Aorta (tissue), 5 donors: ENCODE results near the gene XRCC6. TPM values are rescaled to one million over a fixed set of nuclear protein-coding genes. Genes with fewer than 3 reads are reported as not detected.
"Not testable (repeated sequence)": the region's sequence is repeated elsewhere in the genome, so short reads cannot be mapped to it uniquely, and the experiment has no call there.

Experiments used
- ATAC-seq: fragments of 200-7000 bp; cut with Tn5 transposase; one replicate; pipeline ENCODE4 v1.9.1; 2022; ENCODE audit warnings: moderate library complexity; ENCODE audit not compliant: low FRiP score
- DNase-seq, 2 donors: peaks; one replicate each; pipeline ENCODE4 v3.0.0-alpha.2; 2020
- H3K27ac ChIP-seq, 2 donors: one replicate each; pipeline ENCODE4 v1.5.1; 2013; ENCODE audit warnings: low read length in 2 of 2, mild to moderate bottlenecking in 2 of 2, moderate library complexity in 2 of 2, control low read depth in 1 of 2, inconsistent platforms in 1 of 2, low read depth in 1 of 2
- H3K27me3 ChIP-seq, 2 donors: one replicate each; pipeline ENCODE4 v1.6.1; 2013; ENCODE audit warnings: control low read depth in 1 of 2, low read length in 1 of 2, mild to moderate bottlenecking in 1 of 2, moderate library complexity in 1 of 2; ENCODE audit not compliant: insufficient read depth in 2 of 2, control insufficient read depth in 1 of 2
- H3K36me3 ChIP-seq, 2 donors: one replicate each; pipeline ENCODE4 v1.6.1; 2013; ENCODE audit warnings: control low read depth in 1 of 2, low read length in 1 of 2, mild to moderate bottlenecking in 1 of 2; ENCODE audit not compliant: insufficient read depth in 2 of 2, control insufficient read depth in 1 of 2
- H3K4me1 ChIP-seq, 2 donors: one replicate each; pipeline ENCODE4 v1.6.1; 2013; ENCODE audit warnings: low read length in 2 of 2, control low read depth in 1 of 2, mild to moderate bottlenecking in 1 of 2, moderate library complexity in 1 of 2; ENCODE audit not compliant: insufficient read depth in 2 of 2, control insufficient read depth in 1 of 2
- H3K4me3 ChIP-seq, 2 donors: one replicate each; pipeline ENCODE4 v1.5.1; 2013; ENCODE audit warnings: low read length in 2 of 2, control low read depth in 1 of 2, mild to moderate bottlenecking in 1 of 2
- H3K9me3 ChIP-seq: one replicate; pipeline ENCODE4 v1.6.1; 2013; ENCODE audit warnings: mild to moderate bottlenecking, low read length; ENCODE audit not compliant: control insufficient read depth
- WGBS, 2 donors: extraction: QIAGEN DNeasy Blood & Tissue Kit; methylation state at CpG; one replicate each; pipeline ENCODE4 v1.1.7; 2013; 5-methylcytosine and 5-hydroxymethylcytosine counted together
- intact Hi-C, 2 donors: fragments of 100-400 bp; cut with DNase I; formaldehyde crosslinking; loops; one replicate each; pipeline versions ENCODE4 v1.14.2 to v1.15.0; 2022
- long read RNA-seq, 2 donors: library from polyadenylated mRNA; unstranded; transcript quantifications; one replicate each; pipeline ENCODE4 v2.0.0, GENCODE V29; 2020 to 2021
- polyA plus RNA-seq, 2 donors: library from polyadenylated mRNA; stranded (reverse); fragments of 200-250 nt; gene quantifications; one replicate each; pipeline ENCODE4 v1.2.3, GENCODE V29; 2013
- total RNA-seq, 2 donors: library from RNA; stranded (reverse); fragmentation: NEBNext Ultra II Directional; extraction: Animal tissue kit (Norgen Biotek cat#: 25700); gene quantifications; one replicate each; pipeline ENCODE4 v1.2.1, GENCODE V29; 2021
- donor health status: healthy with polysubstance abuse.
- donor health status: Bipolar disorder and iron deficiency.
- donor health status: DM: no; HTN: no; CAD: no.
- donor health status: DM: no; HTN: no; CAD: no.
- donor health status: DM: yes; HTN: yes; CAD: no.

Gene XRCC6
- total RNA-seq, result 100 to 1,000 TPM; 131 to 132 TPM
- 100 to 1,000 TPM in 1 of 2 donors, 10 to 100 TPM in 1; 93.7 to 124 TPM for polyA plus RNA-seq
- long read RNA-seq, donor 1, transcript XRCC6-201 (12 exons, 2,709 nt), result minor isoform, 76 of 1,363 reads
- long read RNA-seq, donor 1, transcript XRCC6-206 (12 exons, 2,148 nt), result minor isoform, 15 of 1,363 reads
- long read RNA-seq, donor 1, transcript XRCC6-202 (13 exons, 2,296 nt), result major isoform, 1,149 of 1,363 reads
- long read RNA-seq, donor 1, partial matches to known transcripts, result 49 of 1,363 reads
- long read RNA-seq, donor 1, other reads (novel, unspliced or antisense), result 70 of 1,363 reads
- long read RNA-seq, donor 2, transcript XRCC6-202 (13 exons, 2,296 nt), result major isoform, 126 of 153 reads
- long read RNA-seq, donor 2, partial matches to known transcripts, result 11 of 153 reads
- long read RNA-seq, donor 2, other reads (novel, unspliced or antisense), result 8 of 153 reads

- DNase-seq (peak; percentile 100), ATAC-seq (peak; percentile 100)
- intact Hi-C loops, result no loop called here
- Histone ChIP-seq H3K27me3 (no peaks in the 10 kb centered on the region), H3K36me3 (no peaks in the 10 kb centered on the region), H3K27ac (peak within 1 kb of the TSS; percentile 15 to 90), H3K4me1 (peaks cover 0 to 1% of the 10 kb centered on the region in 2 donors), H3K4me3 (peak within 1 kb of the TSS; percentile 68 to 78), H3K9me3 (no peaks in the 10 kb centered on the region)
- 0% methylated on average over 66 to 70 of the region's 70 CpGs for WGBS, 2 donors
Observed at GRCh38 chr22:41621099-41621910, at the start of gene XRCC6. Gene XRCC6, plus strand, starts transcription at chr22:41621295. Its CDS starts 710 bp downstream, at chr22:41622005.

- Histone ChIP-seq H3K27me3 (no peaks in the 10 kb centered on the region), H3K27ac (no peak overlapping the region), H3K4me1 (no peaks in the 10 kb centered on the region), H3K9me3 (no peaks in the 10 kb centered on the region), H3K4me3 (no peak overlapping the region), H3K36me3 (no peaks in the 10 kb centered on the region)
- 91 to 96% methylated on average over 9 to 14 of the region's 14 CpGs for WGBS, 2 donors
- ATAC-seq (no peak), DNase-seq (no peak)
- intact Hi-C loops, result no loop called here
Observed at GRCh38 chr22:41571786-41572185, 49.3 kb upstream of the XRCC6 start.

GRCh38 chr22:41572305-41572704, 48.8 kb upstream of the XRCC6 start:
- H3K4me1 ChIP-seq, ATAC-seq, H3K27me3 ChIP-seq, H3K36me3 ChIP-seq, DNase-seq, intact Hi-C loops, H3K4me3 ChIP-seq, H3K9me3 ChIP-seq, H3K27ac ChIP-seq: not testable (repeated sequence)
- 94 to 97% methylated on average over 3 of the region's 3 CpGs for WGBS, 2 donors

- intact Hi-C loops, result no loop called here
- ATAC-seq, result no peak
Observed at GRCh38 chr22:41573677-41574076, 47.4 kb upstream of the XRCC6 start.

GRCh38 chr22:41574847-41575381, 46.2 kb upstream of the XRCC6 start:
- no peaks in the 10 kb centered on the region for H3K36me3 ChIP-seq
- 44 to 46% methylated on average over 23 to 26 of the region's 26 CpGs for WGBS, 2 donors
- intact Hi-C loops, result no loop called here

More at GRCh38 chr22:41573677-41574076, 47.4 kb upstream of the XRCC6 start:
- Histone ChIP-seq H3K27me3 (no peaks in the 10 kb centered on the region), H3K4me1 (no peaks in the 10 kb centered on the region), H3K4me3 (no peak overlapping the region), H3K9me3 (no peaks in the 10 kb centered on the region), H3K27ac (no peak overlapping the region), H3K36me3 (no peaks in the 10 kb centered on the region)
- WGBS, 2 donors, result 81 to 87% methylated on average over 11 of the region's 11 CpGs
- DNase-seq, result no peak

GRCh38 chr22:41575533-41575932, 45.6 kb upstream of the XRCC6 start:
- ATAC-seq (no peak), DNase-seq (no peak)
- intact Hi-C loops, result no loop called here
- H3K4me3 ChIP-seq, result no peak overlapping the region
- H3K9me3 ChIP-seq, result no peaks in the 10 kb centered on the region
- WGBS, 2 donors, result 81 to 82% methylated on average over 15 of the region's 15 CpGs
- H3K27me3 ChIP-seq, result no peaks in the 10 kb centered on the region
- no peaks in the 10 kb centered on the region for H3K4me1 ChIP-seq
- H3K36me3 ChIP-seq, result no peaks in the 10 kb centered on the region
- H3K27ac ChIP-seq, result peak overlapping the region in 1 of 2 donors; percentile 4

More at GRCh38 chr22:41574847-41575381, 46.2 kb upstream of the XRCC6 start:
- H3K9me3 ChIP-seq, result no peaks in the 10 kb centered on the region
- no peaks in the 10 kb centered on the region for H3K4me1 ChIP-seq
- H3K27ac ChIP-seq, result peak overlapping the region in 1 of 2 donors; percentile 4
- ATAC-seq, result peak; percentile 62
- H3K27me3 ChIP-seq, result no peaks in the 10 kb centered on the region
- no peak overlapping the region for H3K4me3 ChIP-seq
- peak; percentile 81 to 90 for DNase-seq

GRCh38 chr22:41576877-41577276, 44.2 kb upstream of the XRCC6 start:
- Histone ChIP-seq H3K27me3 (no peaks in the 10 kb centered on the region), H3K27ac (no peak overlapping the region), H3K4me1 (no peaks in the 10 kb centered on the region), H3K36me3 (no peaks in the 10 kb centered on the region), H3K9me3 (no peaks in the 10 kb centered on the region), H3K4me3 (no peak overlapping the region)
- ATAC-seq (peak; percentile 46), DNase-seq (peak; percentile 64 to 85)
- 27 to 33% methylated on average over 9 of the region's 9 CpGs for WGBS, 2 donors
- intact Hi-C loops, result no loop called here

- Histone ChIP-seq H3K4me3 (no peak overlapping the region), H3K36me3 (no peaks in the 10 kb centered on the region), H3K27me3 (no peaks in the 10 kb centered on the region), H3K4me1 (no peaks in the 10 kb centered on the region), H3K27ac (no peak overlapping the region), H3K9me3 (no peaks in the 10 kb centered on the region)
- no peak for ATAC-seq
- DNase-seq, result no peak
- 70 to 71% methylated on average over 8 of the region's 8 CpGs for WGBS, 2 donors
- intact Hi-C loops, result no loop called here
Observed at GRCh38 chr22:41578114-41578513, 43.0 kb upstream of the XRCC6 start.
